HCT116 (cell line): ENCODE data around the gene KRT14. TPM values are rescaled to one million over a fixed set of nuclear protein-coding genes. Genes with fewer than 3 reads are reported as not detected.
"Not testable (repeated sequence)": the region's sequence is repeated elsewhere in the genome, so short reads cannot be mapped to it uniquely, and the experiment has no call there.

Source experiments
- ATAC-seq: fragments of 200-7000 bp; cut with Tn5 transposase; 2 replicates; pipeline ENCODE4 v1.9.1; 2020; ENCODE audit warnings: mild to moderate bottlenecking, moderate library complexity
- BruUV-seq: library from RNA; stranded (reverse); fragments of 400-500 nt; replicated peaks from 2 replicates; lab custom pipeline; 2021; lab: Mats Ljungman, UMichigan
- CTCF ChIA-PET: fragments of 300-600 bp; sonication (Branson Sonifier 250); formaldehyde crosslinking; loops from one replicate; lab custom pipeline; 2021; ENCODE audit warnings: antibody characterized with exemption; lab: Charles Lee
- POLR2A ChIA-PET: fragments of 300-600, 350-600 bp; sonication (Branson Sonifier 250); formaldehyde crosslinking; loops from one replicate; lab custom pipeline; 2021; ENCODE audit warnings: antibody characterized with exemption; lab: Charles Lee
- RAD21 ChIA-PET, 2 experiments: fragments of 300-600 bp; sonication (Branson Sonifier 250); formaldehyde crosslinking; loops; one replicate each; lab custom pipeline; 2023; ENCODE audit warnings: low total read pairs in 2 of 2; ENCODE audit not compliant: uncharacterized antibody in 2 of 2, unreplicated experiment in 2 of 2, low non-redundant PET in 1 of 2; lab: Charles Lee
- DNase-seq: peaks from one replicate; pipeline ENCODE4 v3.0.0-alpha.2; 2010; ENCODE audit warnings: low read depth, low spot score
- H2AFZ ChIP-seq: fragments of 200-600 bp; shearing (Covaris generic), sonication (generic); 2 replicates; pipeline ENCODE4 v1.6.1; 2017; ENCODE audit warnings: low read depth, mixed run types, mixed read lengths, antibody characterized with exemption, low read length; ENCODE audit not compliant: poor library complexity, severe bottlenecking
- H3K27ac ChIP-seq: 2 replicates; pipeline ENCODE4 v1.5.1; 2012; ENCODE audit warnings: low read depth, low read length
- H3K27me3 ChIP-seq: fragments of 200-600 bp; sonication (generic); 2 replicates; pipeline ENCODE4 v1.6.1; 2016; ENCODE audit warnings: mixed run types, low read length, mixed read lengths; ENCODE audit not compliant: insufficient read depth
- H3K36me3 ChIP-seq, 2 experiments: fragments of 200-500 bp in 1 of 2; fragments of 200-600 bp in 1 of 2; sonication (Bioruptor generic) in 1 of 2; sonication (generic) in 1 of 2; 2 replicates each; pipeline versions ENCODE4 v1.5.1 to v1.6.1; 2014 to 2016; ENCODE audit warnings: low read length in 2 of 2, inconsistent platforms in 1 of 2, mixed read lengths in 1 of 2, mixed run types in 1 of 2; ENCODE audit not compliant: insufficient read depth in 2 of 2, control insufficient read depth in 1 of 2
- H3K4me1 ChIP-seq, 2 experiments: fragments of 200-600 bp in 1 of 2; sonication (generic) in 1 of 2; 2 replicates each; pipeline versions ENCODE4 v1.5.1 to v1.6.1; 2012 to 2017; ENCODE audit warnings: low read length in 2 of 2, inconsistent platforms in 1 of 2, mild to moderate bottlenecking in 1 of 2, mixed read lengths in 1 of 2, mixed run types in 1 of 2, moderate library complexity in 1 of 2; ENCODE audit not compliant: insufficient read depth in 2 of 2, control insufficient read depth in 1 of 2
- H3K4me2 ChIP-seq: fragments of 200-600 bp; sonication (generic); 2 replicates; pipeline ENCODE4 v1.6.1; 2017; ENCODE audit warnings: mixed run types, low read length, mixed read lengths
- H3K4me3 ChIP-seq, 2 experiments: fragments of 200-600 bp in 1 of 2; sonication (generic) in 1 of 2; replicated peaks in 1 of 2; 2 replicates each; pipeline ENCODE4 v1.5.1; 2011 to 2016; ENCODE audit warnings: low read length in 2 of 2, control low read depth in 1 of 2, low read depth in 1 of 2, mild to moderate bottlenecking in 1 of 2, mixed read lengths in 1 of 2, mixed run types in 1 of 2
- H3K79me2 ChIP-seq: fragments of 200-600 bp; sonication (generic); 2 replicates; pipeline ENCODE4 v1.6.1; 2017; ENCODE audit warnings: mild to moderate bottlenecking, mixed run types, low read length, moderate library complexity, mixed read lengths; ENCODE audit not compliant: insufficient read depth
- H3K9ac ChIP-seq: fragments of 200-600 bp; sonication (generic); 2 replicates; pipeline ENCODE4 v1.6.1; 2016; ENCODE audit warnings: low read length, mixed read lengths
- H3K9me2 ChIP-seq: fragments of 200-600 bp; sonication (generic), shearing (Covaris generic); 2 replicates; pipeline ENCODE4 v1.6.1; 2017; ENCODE audit warnings: mixed run types, mild to moderate bottlenecking, moderate library complexity; ENCODE audit not compliant: insufficient read depth
- H3K9me3 ChIP-seq, 2 experiments: fragments of 200-500 bp in 1 of 2; fragments of 200-600 bp in 1 of 2; sonication (Bioruptor generic) in 1 of 2; sonication (generic) in 1 of 2; 2 replicates each; pipeline ENCODE4 v1.6.1; 2014 to 2017; ENCODE audit warnings: low read length in 2 of 2, mixed read lengths in 2 of 2, inconsistent platforms in 1 of 2, low read depth in 1 of 2, mild to moderate bottlenecking in 1 of 2, mixed run types in 1 of 2, moderate library complexity in 1 of 2; ENCODE audit not compliant: control insufficient read depth in 1 of 2, insufficient read depth in 1 of 2
- H4K20me1 ChIP-seq: fragments of 200-600 bp; sonication (generic), shearing (Covaris generic); 2 replicates; pipeline ENCODE4 v1.6.1; 2017; ENCODE audit warnings: mixed run types, mild to moderate bottlenecking, moderate library complexity; ENCODE audit not compliant: insufficient read depth
- CBX3 ChIP-seq: IDR thresholded peaks from 2 replicates; pipeline ENCODE4 v1.6.1; 2012; ENCODE audit warnings: low read depth
- POLR2AphosphoS5 ChIP-seq: IDR thresholded peaks from 2 replicates; pipeline ENCODE4 v1.6.1; 2011; ENCODE audit warnings: mild to moderate bottlenecking, low read depth, low read length, moderate library complexity
- SIN3A ChIP-seq: IDR thresholded peaks from 2 replicates; pipeline ENCODE4 v1.6.1; 2012; ENCODE audit warnings: low read depth
- SP1 ChIP-seq: IDR thresholded peaks from 2 replicates; pipeline ENCODE4 v1.6.1; 2012; ENCODE audit warnings: low read depth
- TCF7L2 ChIP-seq: IDR thresholded peaks from 2 replicates; pipeline ENCODE4 v1.7.0; 2011; ENCODE audit warnings: borderline replicate concordance, inconsistent platforms; ENCODE audit not compliant: insufficient read depth, insufficient read length; ENCODE audit errors: extremely low read depth
- YY1 ChIP-seq: IDR thresholded peaks from 2 replicates; pipeline ENCODE4 v1.6.1; 2011; ENCODE audit warnings: low read length, low read depth, moderate library complexity, mild to moderate bottlenecking; ENCODE audit not compliant: insufficient replicate concordance; ENCODE audit errors: extremely low read depth
- ZFX ChIP-seq: fragments of 450-650 bp; IDR thresholded peaks from 2 replicates; pipeline ENCODE4 v1.6.1; 2017
- intact Hi-C: fragments of 100-400 bp; cut with micrococcal nuclease; formaldehyde crosslinking; loops from 2 replicates; pipeline ENCODE4 v1.10.0; 2022
- total RNA-seq: library from RNA; stranded (reverse); gene quantifications from one replicate; pipeline ENCODE4 v1.2.1, GENCODE V29; 2021; ENCODE audit not compliant: unreplicated experiment
- TF ChIP-seq, protein P1 (sequence below): IDR thresholded peaks from 2 replicates; pipeline ENCODE4 v1.6.1; 2012
- TF ChIP-seq, protein P2 (sequence below): IDR thresholded peaks from 2 replicates; pipeline ENCODE4 v1.6.1; 2012
- TF ChIP-seq, protein P3 (sequence below): IDR thresholded peaks from 2 replicates; pipeline ENCODE4 v1.6.1; 2012; ENCODE audit warnings: low read depth

The KRT14 gene
- total RNA-seq, 1 experiment from 2014 or later = not detected

DNA sequence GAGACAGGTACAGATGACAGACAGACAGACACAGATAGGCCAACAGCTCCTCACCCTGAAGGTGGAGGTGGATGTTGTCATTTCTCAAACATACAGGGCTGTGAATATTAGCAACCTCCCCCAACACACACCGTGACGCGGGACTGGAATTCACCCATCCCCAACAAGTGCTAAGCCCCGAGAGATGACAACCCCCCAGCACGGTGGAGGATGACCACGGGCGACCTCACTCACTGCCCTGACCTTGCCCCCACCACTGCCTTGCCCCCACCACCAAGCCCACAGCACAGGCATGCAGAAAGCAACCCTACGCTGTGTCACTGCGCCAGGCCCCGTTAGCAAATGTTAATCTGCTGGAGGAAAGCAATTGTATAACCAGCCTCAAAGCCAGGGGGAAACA is 42.6 kb upstream of the KRT14 start:
- DNase-seq (no peak), ATAC-seq (no peak)
- H3K4me3 ChIP-seq = no peak overlapping the region
- H4K20me1 ChIP-seq = no peaks in the 10 kb centered on the region
- TF ChIP-seq SIN3A (no peak), ZFX (no peak), POLR2AphosphoS5 (no peak), CBX3 (no peak), TCF7L2 (no peak), YY1 (no peak), SP1 (no peak)
- TF ChIP-seq, protein P1, sequence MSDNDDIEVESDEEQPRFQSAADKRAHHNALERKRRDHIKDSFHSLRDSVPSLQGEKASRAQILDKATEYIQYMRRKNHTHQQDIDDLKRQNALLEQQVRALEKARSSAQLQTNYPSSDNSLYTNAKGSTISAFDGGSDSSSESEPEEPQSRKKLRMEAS = no peak
- TF ChIP-seq, protein P2, sequence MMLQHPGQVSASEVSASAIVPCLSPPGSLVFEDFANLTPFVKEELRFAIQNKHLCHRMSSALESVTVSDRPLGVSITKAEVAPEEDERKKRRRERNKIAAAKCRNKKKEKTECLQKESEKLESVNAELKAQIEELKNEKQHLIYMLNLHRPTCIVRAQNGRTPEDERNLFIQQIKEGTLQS = no peak
- TF ChIP-seq, protein P3, sequence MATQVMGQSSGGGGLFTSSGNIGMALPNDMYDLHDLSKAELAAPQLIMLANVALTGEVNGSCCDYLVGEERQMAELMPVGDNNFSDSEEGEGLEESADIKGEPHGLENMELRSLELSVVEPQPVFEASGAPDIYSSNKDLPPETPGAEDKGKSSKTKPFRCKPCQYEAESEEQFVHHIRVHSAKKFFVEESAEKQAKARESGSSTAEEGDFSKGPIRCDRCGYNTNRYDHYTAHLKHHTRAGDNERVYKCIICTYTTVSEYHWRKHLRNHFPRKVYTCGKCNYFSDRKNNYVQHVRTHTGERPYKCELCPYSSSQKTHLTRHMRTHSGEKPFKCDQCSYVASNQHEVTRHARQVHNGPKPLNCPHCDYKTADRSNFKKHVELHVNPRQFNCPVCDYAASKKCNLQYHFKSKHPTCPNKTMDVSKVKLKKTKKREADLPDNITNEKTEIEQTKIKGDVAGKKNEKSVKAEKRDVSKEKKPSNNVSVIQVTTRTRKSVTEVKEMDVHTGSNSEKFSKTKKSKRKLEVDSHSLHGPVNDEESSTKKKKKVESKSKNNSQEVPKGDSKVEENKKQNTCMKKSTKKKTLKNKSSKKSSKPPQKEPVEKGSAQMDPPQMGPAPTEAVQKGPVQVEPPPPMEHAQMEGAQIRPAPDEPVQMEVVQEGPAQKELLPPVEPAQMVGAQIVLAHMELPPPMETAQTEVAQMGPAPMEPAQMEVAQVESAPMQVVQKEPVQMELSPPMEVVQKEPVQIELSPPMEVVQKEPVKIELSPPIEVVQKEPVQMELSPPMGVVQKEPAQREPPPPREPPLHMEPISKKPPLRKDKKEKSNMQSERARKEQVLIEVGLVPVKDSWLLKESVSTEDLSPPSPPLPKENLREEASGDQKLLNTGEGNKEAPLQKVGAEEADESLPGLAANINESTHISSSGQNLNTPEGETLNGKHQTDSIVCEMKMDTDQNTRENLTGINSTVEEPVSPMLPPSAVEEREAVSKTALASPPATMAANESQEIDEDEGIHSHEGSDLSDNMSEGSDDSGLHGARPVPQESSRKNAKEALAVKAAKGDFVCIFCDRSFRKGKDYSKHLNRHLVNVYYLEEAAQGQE = no peak
- no peaks in the 10 kb centered on the region for H3K9me2 ChIP-seq
- H3K36me3 ChIP-seq = no peaks in the 10 kb centered on the region
- H3K27ac ChIP-seq = no peak overlapping the region
- H3K79me2 ChIP-seq = no peaks in the 10 kb centered on the region
- BruUV-seq = no TSS peak
- ChIA-PET RAD21 (no interaction called here), CTCF (no interaction called here), POLR2A (no interaction called here)
- no peak overlapping the region for H2AFZ ChIP-seq
- H3K4me1 ChIP-seq = no peaks in the 10 kb centered on the region
- no peaks in the 10 kb centered on the region for H3K27me3 ChIP-seq
- no peak overlapping the region for H3K9ac ChIP-seq
- intact Hi-C loops = no loop called here
- H3K9me3 ChIP-seq = no peaks in the 10 kb centered on the region
- H3K4me2 ChIP-seq = no peak overlapping the region

DNA sequence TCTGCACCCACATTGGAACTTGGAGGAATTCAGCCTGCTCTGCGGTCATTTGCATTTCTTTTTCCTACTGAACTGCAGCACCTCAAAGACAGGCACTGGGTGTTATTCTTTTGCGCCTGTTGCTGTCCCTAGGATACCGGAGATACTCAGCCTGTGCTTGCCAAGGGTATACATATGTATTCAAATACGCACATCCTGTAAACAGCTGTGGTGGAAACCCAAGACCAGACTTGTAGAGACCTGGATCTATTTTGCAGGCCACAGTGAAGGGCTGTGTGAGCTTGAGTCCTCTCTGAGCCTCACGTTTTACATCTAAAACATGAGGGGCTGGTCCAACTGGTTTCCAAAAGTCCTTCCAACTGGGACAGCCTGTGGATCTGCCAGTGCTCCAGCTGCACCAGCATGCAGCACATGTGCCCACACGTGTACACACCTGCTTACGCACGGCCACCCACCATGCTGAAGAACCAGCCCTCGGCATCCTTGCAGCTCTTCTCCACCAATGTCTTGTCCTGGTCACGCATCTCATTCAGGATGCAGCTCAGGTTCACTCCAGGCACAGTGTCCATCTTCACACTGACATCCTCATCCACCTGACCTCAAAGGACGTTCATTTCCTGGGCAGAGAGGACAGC is 42.0 kb upstream of the KRT14 start:
- H3K36me3 ChIP-seq, H3K27me3 ChIP-seq, H4K20me1 ChIP-seq, BruUV-seq, RAD21 ChIA-PET, intact Hi-C loops, H3K4me1 ChIP-seq, H3K9ac ChIP-seq, H3K9me3 ChIP-seq, H3K27ac ChIP-seq, CTCF ChIA-PET, POLR2A ChIA-PET, H3K79me2 ChIP-seq, H3K4me3 ChIP-seq, ATAC-seq, H3K4me2 ChIP-seq, H3K9me2 ChIP-seq, H2AFZ ChIP-seq, DNase-seq: not testable (repeated sequence)

DNA sequence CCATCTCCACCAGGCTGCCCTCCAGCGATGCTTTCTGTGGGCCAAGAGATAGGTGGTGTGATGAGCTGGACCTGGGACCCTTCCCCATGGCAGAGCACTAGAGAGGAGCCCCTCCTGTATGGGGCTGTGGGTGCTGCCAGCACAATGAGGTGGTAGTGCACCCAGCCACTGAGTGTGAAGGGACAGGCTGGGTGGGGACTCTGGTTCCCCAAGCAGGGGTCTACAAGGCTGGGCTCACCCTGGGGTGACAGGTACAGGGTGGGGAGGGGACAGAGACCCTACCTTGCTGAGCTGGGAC is 41.3 kb upstream of the KRT14 start:
- H3K27me3 ChIP-seq, RAD21 ChIA-PET, H3K4me1 ChIP-seq, H2AFZ ChIP-seq, POLR2A ChIA-PET, intact Hi-C loops, H3K9me2 ChIP-seq, ATAC-seq, H3K79me2 ChIP-seq, DNase-seq, H3K9ac ChIP-seq, H3K9me3 ChIP-seq, H3K4me3 ChIP-seq, H3K36me3 ChIP-seq, CTCF ChIA-PET, H3K4me2 ChIP-seq, H4K20me1 ChIP-seq, H3K27ac ChIP-seq, BruUV-seq: not testable (repeated sequence)
